Aorta (tissue), 5 donors: ENCODE data around the gene RNF5. TPM values are rescaled to one million over a fixed set of nuclear protein-coding genes. Genes with fewer than 3 reads are reported as not detected.
A peak's percentile ranks its signal among the peaks of the same experiment; 100 is the strongest.
"Not testable (repeated sequence)": the region's sequence is repeated elsewhere in the genome, so short reads cannot be mapped to it uniquely, and the experiment has no call there.

Experiments
- ATAC-seq: fragments of 200-7000 bp; cut with Tn5 transposase; one replicate; pipeline ENCODE4 v1.9.1; 2022; ENCODE audit warnings: moderate library complexity; ENCODE audit not compliant: low FRiP score
- DNase-seq, 2 donors: peaks; one replicate each; pipeline ENCODE4 v3.0.0-alpha.2; 2020
- H3K27ac ChIP-seq, 2 donors: one replicate each; pipeline ENCODE4 v1.5.1; 2013; ENCODE audit warnings: low read length in 2 of 2, mild to moderate bottlenecking in 2 of 2, moderate library complexity in 2 of 2, control low read depth in 1 of 2, inconsistent platforms in 1 of 2, low read depth in 1 of 2
- H3K27me3 ChIP-seq, 2 donors: one replicate each; pipeline ENCODE4 v1.6.1; 2013; ENCODE audit warnings: control low read depth in 1 of 2, low read length in 1 of 2, mild to moderate bottlenecking in 1 of 2, moderate library complexity in 1 of 2; ENCODE audit not compliant: insufficient read depth in 2 of 2, control insufficient read depth in 1 of 2
- H3K36me3 ChIP-seq, 2 donors: one replicate each; pipeline ENCODE4 v1.6.1; 2013; ENCODE audit warnings: control low read depth in 1 of 2, low read length in 1 of 2, mild to moderate bottlenecking in 1 of 2; ENCODE audit not compliant: insufficient read depth in 2 of 2, control insufficient read depth in 1 of 2
- H3K4me1 ChIP-seq, 2 donors: one replicate each; pipeline ENCODE4 v1.6.1; 2013; ENCODE audit warnings: low read length in 2 of 2, control low read depth in 1 of 2, mild to moderate bottlenecking in 1 of 2, moderate library complexity in 1 of 2; ENCODE audit not compliant: insufficient read depth in 2 of 2, control insufficient read depth in 1 of 2
- H3K4me3 ChIP-seq, 2 donors: one replicate each; pipeline ENCODE4 v1.5.1; 2013; ENCODE audit warnings: low read length in 2 of 2, control low read depth in 1 of 2, mild to moderate bottlenecking in 1 of 2
- H3K9me3 ChIP-seq: one replicate; pipeline ENCODE4 v1.6.1; 2013; ENCODE audit warnings: mild to moderate bottlenecking, low read length; ENCODE audit not compliant: control insufficient read depth
- WGBS, 2 donors: extraction: QIAGEN DNeasy Blood & Tissue Kit; methylation state at CpG; one replicate each; pipeline ENCODE4 v1.1.7; 2013; 5-methylcytosine and 5-hydroxymethylcytosine counted together
- intact Hi-C, 2 donors: fragments of 100-400 bp; cut with DNase I; formaldehyde crosslinking; loops; one replicate each; pipeline versions ENCODE4 v1.14.2 to v1.15.0; 2022
- polyA plus RNA-seq, 2 donors: library from polyadenylated mRNA; stranded (reverse); fragments of 200-250 nt; gene quantifications; one replicate each; pipeline ENCODE4 v1.2.3, GENCODE V29; 2013
- total RNA-seq, 2 donors: library from RNA; stranded (reverse); fragmentation: NEBNext Ultra II Directional; extraction: Animal tissue kit (Norgen Biotek cat#: 25700); gene quantifications; one replicate each; pipeline ENCODE4 v1.2.1, GENCODE V29; 2021
- donor health status: healthy with polysubstance abuse.
- donor health status: Bipolar disorder and iron deficiency.
- donor health status: DM: no; HTN: no; CAD: no.
- donor health status: DM: no; HTN: no; CAD: no.
- donor health status: DM: yes; HTN: yes; CAD: no.

Gene RNF5
- total and polyA plus RNA-seq, 4 donors = 35.0 to 109 (median 54.3) TPM

- H3K9me3 ChIP-seq = no peaks in the 10 kb centered on the region
- peak; percentile 95 to 96 for DNase-seq
- peak; percentile 85 for ATAC-seq
- intact Hi-C loops = loop anchor here (10.0 kb wide), 2 partner anchors 785 to 1015 kb away; partner anchors contain the start of genes HSD17B8 (in 1 of the 2), RING1 (in 1 of the 2), RXRB (in 1 of the 2) and SLC39A7 (in 1 of the 2)
- no peaks in the 10 kb centered on the region for H3K4me1 ChIP-seq
- H3K27ac ChIP-seq = peak within 1 kb of the TSS; percentile 60 to 78
- no peaks in the 10 kb centered on the region for H3K36me3 ChIP-seq
- 0 to 1% methylated on average over 18 to 23 of the region's 23 CpGs for WGBS, 2 donors
- H3K4me3 ChIP-seq = peak within 1 kb of the TSS; percentile 87 to 89
- H3K27me3 ChIP-seq = no peaks in the 10 kb centered on the region
These were observed 12.0 kb downstream of the RNF5 start, which contains the start of gene PBX2 for GRCh38 chr6:32190054-32190851. PBX2 (minus strand) TSS chr6:32190202; CDS start chr6:32189915, 287 bp downstream.

- Histone ChIP-seq H3K4me3 (no peak overlapping the region), H3K27me3 (no peaks in the 10 kb centered on the region), H3K4me1 (no peaks in the 10 kb centered on the region), H3K27ac (peak overlapping the region in 1 of 2 donors; percentile 76), H3K9me3 (no peaks in the 10 kb centered on the region), H3K36me3 (no peaks in the 10 kb centered on the region)
- intact Hi-C loops = loop anchor here (10.0 kb wide), 2 partner anchors 784 to 1014 kb away; partner anchors contain the start of genes HSD17B8 (in 1 of the 2), RING1 (in 1 of the 2), RXRB (in 1 of the 2) and SLC39A7 (in 1 of the 2)
- ATAC-seq (no peak), DNase-seq (no peak)
- WGBS, 2 donors = 70 to 76% methylated on average over 8 of the region's 8 CpGs
These were observed 12.9 kb downstream of the RNF5 start for GRCh38 chr6:32190911-32191677.

GRCh38 chr6:32191696-32192607 is 13.7 kb downstream of the RNF5 start:
- no peak overlapping the region for H3K4me3 ChIP-seq
- WGBS, 2 donors = 72 to 75% methylated on average over 15 of the region's 15 CpGs
- no peak for DNase-seq

GRCh38 chr6:32192608-32193039 is 14.4 kb downstream of the RNF5 start, which contains the start of gene GPSM3:
GPSM3 (minus strand) TSS chr6:32192643; CDS start chr6:32192513, 130 bp downstream.
- Histone ChIP-seq H3K9me3 (no peaks in the 10 kb centered on the region), H3K4me1 (no peaks in the 10 kb centered on the region), H3K4me3 (no peak within 1 kb of the TSS), H3K27ac (no peak within 1 kb of the TSS), H3K36me3 (no peaks in the 10 kb centered on the region), H3K27me3 (no peaks in the 10 kb centered on the region)
- DNase-seq (peak in 1 of 2 donors; percentile 79), ATAC-seq (no peak)
- 25 to 27% methylated on average over 4 to 5 of the region's 5 CpGs for WGBS, 2 donors
- intact Hi-C loops = loop anchor here (10.0 kb wide), 2 partner anchors 782 to 1012 kb away; partner anchors contain the start of genes HSD17B8 (in 1 of the 2), RING1 (in 1 of the 2), RXRB (in 1 of the 2) and SLC39A7 (in 1 of the 2)

More at GRCh38 chr6:32191696-32192607, 13.7 kb downstream of the RNF5 start:
- Histone ChIP-seq H3K9me3 (no peaks in the 10 kb centered on the region), H3K27me3 (no peaks in the 10 kb centered on the region), H3K4me1 (no peaks in the 10 kb centered on the region), H3K27ac (no peak overlapping the region), H3K36me3 (no peaks in the 10 kb centered on the region)
- no peak for ATAC-seq
- intact Hi-C loops = loop anchor here (10.0 kb wide), 2 partner anchors 783 to 1013 kb away; partner anchors contain the start of genes HSD17B8 (in 1 of the 2), RING1 (in 1 of the 2), RXRB (in 1 of the 2) and SLC39A7 (in 1 of the 2)

- H3K27ac ChIP-seq, H3K4me3 ChIP-seq, DNase-seq, H3K27me3 ChIP-seq, H3K4me1 ChIP-seq, H3K9me3 ChIP-seq, ATAC-seq, H3K36me3 ChIP-seq: not testable (repeated sequence)
- intact Hi-C loops = loop anchor here (10.0 kb wide), 2 partner anchors 782 to 1012 kb away; partner anchors contain the start of genes HSD17B8 (in 1 of the 2), RING1 (in 1 of the 2), RXRB (in 1 of the 2) and SLC39A7 (in 1 of the 2)
- 83 to 85% methylated on average over 13 of the region's 13 CpGs for WGBS, 2 donors
These were observed 14.9 kb downstream of the RNF5 start for GRCh38 chr6:32193096-32193495.

GRCh38 chr6:32194388-32194787 is 16.2 kb downstream of the RNF5 start:
- intact Hi-C loops = loop anchor here (10.0 kb wide), 2 partner anchors 780 to 1010 kb away; partner anchors contain the start of genes HSD17B8 (in 1 of the 2), RING1 (in 1 of the 2), RXRB (in 1 of the 2) and SLC39A7 (in 1 of the 2)
- no peak for DNase-seq
- no peaks in the 10 kb centered on the region for H3K4me1 ChIP-seq

GRCh38 chr6:32194825-32195651 is 16.8 kb downstream of the RNF5 start:
- Histone ChIP-seq H3K4me3 (no peak overlapping the region), H3K36me3 (no peaks in the 10 kb centered on the region), H3K27ac (peak overlapping the region; percentile 65 to 89), H3K9me3 (no peaks in the 10 kb centered on the region), H3K27me3 (no peaks in the 10 kb centered on the region), H3K4me1 (no peaks in the 10 kb centered on the region)
- WGBS, 2 donors = 15 to 16% methylated on average over 15 of the region's 15 CpGs
- ATAC-seq (no peak), DNase-seq (no peak)
- intact Hi-C loops = loop anchor here (5.0 to 10.0 kb wide), 3 partner anchors 777 to 1010 kb away; partner anchors contain the start of genes HSD17B8 (in 1 of the 2), RING1 (in 1 of the 2), RXRB (in 1 of the 2) and SLC39A7 (in 1 of the 2)

More at GRCh38 chr6:32194388-32194787, 16.2 kb downstream of the RNF5 start:
- Histone ChIP-seq H3K36me3 (no peaks in the 10 kb centered on the region), H3K27me3 (no peaks in the 10 kb centered on the region), H3K9me3 (no peaks in the 10 kb centered on the region), H3K4me3 (no peak overlapping the region), H3K27ac (no peak overlapping the region)
- 88 to 91% methylated on average over 4 of the region's 4 CpGs for WGBS, 2 donors
- ATAC-seq = no peak
